ENCODE measurements around the gene KCNJ14.
A peak's percentile ranks its signal among the peaks of the same experiment; 100 is the strongest.

GRCh38 chr19:48469289-48469881 is 14.0 kb downstream of the KCNJ14 start, which contains the start of gene CYTH2:
- TF ChIP-seq POLR2AphosphoS5 (IDR thresholded peaks at IDR 0.05; ENCODE audit: low read depth, low read length) (peak; percentile 75), POLR2A (IDR thresholded peaks at IDR 0.05; ENCODE audit: low read depth, low read length) (peak; percentile 92)

Measured in GM12892 (cell line).